ENCODE measurements around the gene ZMYND15. TPM values are rescaled to one million over a fixed set of nuclear protein-coding genes. Genes with fewer than 3 reads are reported as not detected.

The ZMYND15 gene
- total RNA-seq, 1 experiment from 2014 or later = 2.8 TPM

GRCh38 chr17:4780325-4780955 is 40.8 kb downstream of the ZMYND15 start:
- ChIA-PET POLR2A (no interaction called here), RAD21 (ENCODE audit: low non-redundant PET in 1 of 2, low total read pairs in 2 of 2, uncharacterized antibody in 2 of 2, unreplicated experiment in 2 of 2) (no interaction called here), CTCF (interaction anchor here (3.3 kb wide), 1 partner anchor 8 kb away, joined by 19 read pairs; the partner anchor contains the start of gene GLTPD2)
- intact Hi-C loops (cut with micrococcal nuclease) = no loop called here
- H3K36me3 ChIP-seq (ENCODE audit: control insufficient read depth in 1 of 2, insufficient read depth in 2 of 2, low read length in 2 of 2) = no peaks in the 10 kb centered on the region
- no peak overlapping the region for H3K4me2 ChIP-seq (ENCODE audit: low read length)
- no peaks in the 10 kb centered on the region for H3K9me3 ChIP-seq (ENCODE audit: control insufficient read depth in 1 of 2, insufficient read depth in 1 of 2, low read depth in 1 of 2, low read length in 2 of 2)
- no peaks in the 10 kb centered on the region for H3K27me3 ChIP-seq (ENCODE audit: insufficient read depth, low read length)
- ATAC-seq (no peak), DNase-seq (ENCODE audit: low read depth, low spot score) (no peak)
- H3K9me2 ChIP-seq (ENCODE audit: insufficient read depth) = no peaks in the 10 kb centered on the region
- H2AFZ ChIP-seq (ENCODE audit: low read depth, low read length, poor library complexity, severe bottlenecking) = no peak overlapping the region
- TF ChIP-seq POLR2A (IDR thresholded peaks at IDR 0.05; ENCODE audit: borderline replicate concordance, extremely low read depth, insufficient read depth, insufficient read length) (no peak), EGR1 (IDR thresholded peaks at IDR 0.05; ENCODE audit: low read depth) (no peak), ATF3 (IDR thresholded peaks at IDR 0.05) (no peak), REST (IDR thresholded peaks at IDR 0.05; ENCODE audit: low read depth) (no peak), CTCF (IDR thresholded peaks at IDR 0.05 in 2 of 3, conservative IDR thresholded peaks at IDR 0.05 in 1 of 3; ENCODE audit: borderline replicate concordance in 1 of 3, insufficient read depth in 1 of 3, low read depth in 2 of 3, low read length in 2 of 3) (no peak), YY1 (IDR thresholded peaks at IDR 0.05; ENCODE audit: extremely low read depth, insufficient replicate concordance, low read depth, low read length) (no peak), POLR2AphosphoS5 (IDR thresholded peaks at IDR 0.05; ENCODE audit: low read depth, low read length) (no peak), SRF (IDR thresholded peaks at IDR 0.05; ENCODE audit: low read depth) (no peak), JUND (IDR thresholded peaks at IDR 0.05) (no peak), ZBTB33 (IDR thresholded peaks at IDR 0.05; ENCODE audit: extremely low read depth, insufficient replicate concordance, low read length) (no peak), EZH2phosphoT487 (IDR thresholded peaks at IDR 0.05; ENCODE audit: borderline replicate concordance) (no peak), MAX (IDR thresholded peaks at IDR 0.05) (no peak), ZNF274 (IDR thresholded peaks at IDR 0.05; ENCODE audit: low read depth, low read length) (no peak), RAD21 (IDR thresholded peaks at IDR 0.05; ENCODE audit: low read depth) (no peak)
- H3K4me1 ChIP-seq (ENCODE audit: control insufficient read depth in 1 of 2, insufficient read depth in 2 of 2, low read length in 2 of 2) = no peaks in the 10 kb centered on the region
- no TSS peak for BruUV-seq (replicated peaks)
- H3K27ac ChIP-seq (ENCODE audit: low read depth, low read length) = no peak overlapping the region
- no peak overlapping the region for H3K4me3 ChIP-seq (replicated peaks in 1 of 2; ENCODE audit: low read depth in 1 of 2, low read length in 2 of 2)
- H3K9ac ChIP-seq (ENCODE audit: low read length) = no peak overlapping the region
- no peaks in the 10 kb centered on the region for H4K20me1 ChIP-seq (ENCODE audit: insufficient read depth)
- H3K79me2 ChIP-seq (ENCODE audit: insufficient read depth, low read length) = no peaks in the 10 kb centered on the region
